NCI-H510A (cell line): ENCODE measurements around the gene EYA3.

Experiments
- DNase-seq: peaks from one replicate; lab custom pipeline; 2025; lab: John Stamatoyannopoulos, UW

The EYA3 gene

GRCh38 chr1:28088168-28088961, at the start of gene EYA3:
Gene EYA3, minus strand, starts transcription at chr1:28088610. Its CDS starts 30,584 bp downstream, at chr1:28058026.
- peak; percentile 99 for DNase-seq

DNA sequence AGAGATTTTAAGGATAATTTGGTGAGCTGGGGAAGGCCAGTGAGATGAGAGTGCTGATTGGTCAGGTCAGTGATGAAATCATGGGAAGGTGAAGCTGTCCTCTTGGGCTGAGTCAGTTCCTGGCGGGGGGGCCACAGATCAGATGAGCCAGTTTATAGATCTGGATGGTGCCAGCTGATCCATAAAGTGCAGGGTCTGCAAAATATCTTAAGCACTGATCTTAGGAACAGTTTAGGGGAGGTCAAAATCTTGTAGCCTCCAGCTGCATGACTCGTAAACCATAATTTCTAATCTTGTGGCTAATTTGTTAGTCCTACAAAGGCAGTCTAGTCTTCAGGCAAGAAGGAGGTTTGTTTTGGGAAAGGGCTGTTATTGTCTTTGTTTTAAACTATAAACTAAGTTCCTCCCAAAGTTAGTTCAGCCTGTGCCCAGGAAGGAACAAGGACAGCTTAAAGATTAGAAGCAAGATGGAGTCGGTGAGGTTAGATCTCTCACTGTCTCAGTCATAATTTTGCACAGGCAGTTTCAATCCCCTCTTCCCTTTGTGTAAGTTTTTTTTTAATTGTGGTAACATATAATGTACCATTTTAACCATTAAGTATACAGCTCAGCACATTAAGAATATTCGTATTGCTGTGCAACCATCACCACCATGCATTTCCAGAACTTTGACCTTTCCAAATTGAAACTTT, 48.7 kb upstream of the EYA3 start:
- no peak for DNase-seq

DNA sequence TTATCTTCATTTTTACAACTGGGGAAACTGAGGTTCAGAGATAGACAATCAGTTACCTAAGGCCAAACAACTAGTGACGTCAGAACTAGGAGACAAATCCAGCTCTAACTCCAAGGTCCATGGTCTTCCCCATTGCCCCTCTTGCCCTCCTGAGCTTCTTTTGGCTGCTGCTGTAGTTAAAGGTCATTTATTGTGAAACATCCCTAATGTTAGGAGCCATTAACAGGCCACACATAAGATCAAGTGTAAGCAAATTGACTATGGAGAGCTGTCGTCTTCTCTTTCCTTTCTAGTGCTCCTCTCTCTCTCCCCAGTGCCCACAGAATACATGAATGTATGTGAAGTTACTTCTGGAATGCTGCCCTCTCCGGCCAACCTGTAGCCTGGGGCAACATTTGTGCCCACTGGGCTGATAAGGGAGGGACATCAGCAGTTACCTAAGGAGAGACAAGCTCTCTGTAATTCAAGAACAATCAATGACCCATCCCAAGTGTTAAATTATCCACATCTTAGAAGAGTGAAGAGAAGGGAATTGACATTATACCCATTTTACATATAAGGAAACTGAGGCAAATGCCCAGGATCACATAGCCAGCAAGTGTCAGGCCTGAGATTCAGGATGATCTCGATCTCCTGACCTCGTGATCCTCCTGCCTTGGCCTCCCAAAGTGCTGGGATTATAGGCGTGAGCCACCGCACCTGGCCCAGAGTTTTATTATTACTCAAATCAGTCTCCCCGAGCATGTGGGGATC, 47.9 kb upstream of the EYA3 start:
- no peak for DNase-seq

- no peak for DNase-seq
Measured at GRCh38 chr1:28135371-28136168, 47.2 kb upstream of the EYA3 start.

DNA sequence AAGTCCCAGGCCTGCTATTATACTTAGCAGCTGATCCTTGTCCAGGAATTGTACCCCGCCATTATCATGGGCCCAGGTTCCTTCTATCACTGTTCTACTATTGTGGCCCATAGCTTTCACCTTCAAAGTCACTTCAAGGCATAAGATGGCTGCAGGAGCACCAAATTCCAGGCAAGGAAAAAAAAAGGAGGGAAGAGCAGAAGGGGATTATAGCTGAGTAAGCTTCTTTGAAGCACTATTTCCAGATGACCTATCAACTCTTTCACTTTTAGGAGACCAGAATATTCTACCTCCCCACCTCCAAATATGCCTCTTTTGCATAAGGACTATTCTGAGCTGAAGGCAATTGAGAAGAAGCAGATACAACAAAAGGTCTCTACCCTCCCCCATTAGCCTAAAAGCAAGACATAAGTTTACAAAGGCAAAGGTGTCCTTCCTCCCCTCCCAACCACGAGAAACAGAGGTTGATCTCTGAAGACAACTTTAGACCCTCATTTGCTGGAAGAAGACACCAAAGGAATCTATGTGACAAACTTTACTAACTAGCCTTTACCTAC, 46.3 kb upstream of the EYA3 start:
- no peak for DNase-seq

GRCh38 chr1:28132171-28133167, 44.1 kb upstream of the EYA3 start:
- DNase-seq, result no peak

- DNase-seq, result no peak
Measured at GRCh38 chr1:28130901-28131300, 42.5 kb upstream of the EYA3 start.

- no peak for DNase-seq
Measured at GRCh38 chr1:28129150-28129549, 40.7 kb upstream of the EYA3 start.

GRCh38 chr1:28127617-28128257, 39.3 kb upstream of the EYA3 start:
- no peak for DNase-seq

GRCh38 chr1:28126783-28127490, 38.5 kb upstream of the EYA3 start:
- no peak for DNase-seq

DNA sequence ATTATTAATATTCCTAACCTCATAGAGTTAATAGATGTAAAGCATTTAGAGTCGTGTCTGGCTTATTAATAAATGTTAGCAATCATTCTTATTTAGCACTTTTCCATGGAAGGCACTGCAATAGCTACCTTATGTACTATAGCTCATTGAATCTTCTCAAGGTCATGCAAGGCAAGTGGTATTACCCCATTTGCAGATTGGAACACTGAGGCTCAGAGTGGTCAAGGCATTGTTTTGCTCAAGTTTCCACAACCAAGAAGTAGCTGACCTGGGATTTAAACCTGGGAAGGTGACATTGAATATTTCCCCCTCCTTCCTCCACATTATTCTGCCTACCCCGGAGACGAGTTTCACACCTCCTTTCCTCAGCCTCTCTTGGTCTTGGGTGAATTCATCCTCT, 37.8 kb upstream of the EYA3 start:
- no peak for DNase-seq

- DNase-seq, result no peak
Measured at GRCh38 chr1:28123461-28123961, 35.1 kb upstream of the EYA3 start.

GRCh38 chr1:28122183-28122582, 33.8 kb upstream of the EYA3 start:
- DNase-seq, result no peak

DNA sequence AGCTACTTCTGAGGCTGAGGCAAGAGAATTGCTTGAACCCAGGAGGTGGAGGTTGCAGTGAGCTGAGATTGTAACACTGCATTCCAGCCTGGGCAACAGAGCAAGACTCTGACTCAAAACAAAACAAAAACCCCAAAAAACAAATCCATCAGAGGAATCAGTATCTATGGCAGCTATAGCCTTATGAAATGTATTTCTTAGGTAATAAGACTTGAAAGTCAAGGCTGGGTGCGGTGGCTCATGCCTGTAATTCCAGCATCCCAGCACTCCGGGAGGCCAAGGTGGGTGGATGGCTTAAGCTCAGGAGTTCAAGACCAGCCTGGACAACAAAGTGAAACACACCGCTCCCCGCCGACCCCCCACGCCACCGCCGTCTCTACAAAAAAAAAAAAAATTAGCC, 31.1 kb upstream of the EYA3 start:
- no peak for DNase-seq

DNA sequence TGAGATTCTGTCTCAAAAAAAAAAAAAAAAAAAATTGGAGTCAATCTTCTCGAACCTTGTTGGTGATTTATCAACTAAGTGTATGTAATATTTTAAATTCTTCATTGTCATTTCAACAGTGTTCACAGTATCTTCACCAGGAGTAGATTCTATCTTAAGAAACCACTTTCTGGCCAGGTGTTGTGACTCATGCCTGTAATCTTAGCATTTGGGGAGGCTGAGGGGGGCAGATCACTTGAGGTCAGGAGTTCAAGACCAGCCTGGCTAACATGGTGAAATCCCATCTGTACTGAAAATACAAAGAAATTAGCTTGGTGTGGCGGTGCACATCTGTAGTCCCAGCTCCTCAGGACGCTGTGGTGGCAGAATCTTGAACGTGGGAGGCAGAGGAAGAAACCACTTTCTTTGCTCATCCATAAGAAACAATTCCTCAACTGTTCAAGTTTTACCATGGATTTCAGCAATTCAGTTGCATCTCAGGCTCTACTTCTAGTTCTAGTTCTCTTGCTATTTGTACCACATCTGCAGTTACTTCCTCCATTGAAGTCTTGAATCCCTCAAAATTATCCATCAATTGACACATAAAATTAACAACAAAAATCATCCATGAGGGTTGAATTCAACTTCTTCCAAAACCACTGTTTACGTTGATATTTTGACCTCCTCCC, 30.4 kb upstream of the EYA3 start:
- no peak for DNase-seq

GRCh38 chr1:28115267-28115666, 26.9 kb upstream of the EYA3 start:
- DNase-seq, result no peak

GRCh38 chr1:28114844-28115243, 26.4 kb upstream of the EYA3 start:
- no peak for DNase-seq

- DNase-seq, result no peak
Measured at GRCh38 chr1:28113242-28113572, 24.8 kb upstream of the EYA3 start.
